Choroid plexus epithelial cell (primary cell): ENCODE data around the gene RNF208.

Source experiments
- DNase-seq: peaks from one replicate; pipeline ENCODE4 v3.0.0-alpha.2; 2010; ENCODE audit warnings: low read depth
- H3K4me3 ChIP-seq: 2 replicates; pipeline ENCODE4 v1.5.1; 2011; ENCODE audit warnings: low read depth, mild to moderate bottlenecking, control low read depth, low read length, moderate library complexity
- CTCF ChIP-seq: conservative IDR thresholded peaks from 2 replicates; pipeline ENCODE4 v1.5.1; 2011; ENCODE audit warnings: low read depth, mild to moderate bottlenecking, control low read depth, inconsistent platforms, low read length, moderate library complexity

The RNF208 gene

DNA sequence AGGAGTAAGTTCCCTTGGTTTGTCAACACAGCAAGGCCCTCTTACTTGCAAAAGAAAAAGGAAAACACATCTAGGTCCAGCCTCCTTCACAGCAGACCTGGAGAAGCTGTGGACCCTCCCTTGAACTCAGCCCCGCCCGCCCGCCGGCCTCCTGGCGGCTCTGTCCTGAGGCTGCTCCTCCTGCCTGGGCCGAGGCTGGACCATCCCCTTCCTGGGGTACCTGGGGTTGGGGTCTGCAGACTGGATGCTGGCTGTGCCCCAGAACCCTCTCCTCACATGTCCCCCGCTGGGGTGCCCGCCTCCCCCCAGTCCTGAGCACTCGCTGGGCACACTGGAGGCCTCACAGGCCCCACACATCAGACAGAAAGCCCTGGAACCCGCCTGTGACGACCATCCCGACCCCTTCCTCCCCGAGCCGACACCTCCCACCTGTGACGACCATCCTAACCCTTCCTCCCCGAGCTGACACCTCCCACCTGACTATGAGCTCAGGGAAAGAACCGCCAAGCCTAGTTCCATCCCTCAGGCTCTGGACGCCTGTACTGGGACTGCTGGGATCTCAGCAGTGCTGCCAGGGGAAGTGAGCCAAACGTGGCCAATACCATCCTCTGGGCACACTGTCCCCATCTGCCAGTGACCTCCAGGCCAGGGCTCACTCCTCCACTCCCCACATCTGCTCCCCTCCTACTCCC lies 43.0 kb downstream of the RNF208 start:
- DNase-seq: no peak
- TF ChIP-seq CTCF: no peak
- no peak overlapping the region for H3K4me3 ChIP-seq

- no peak overlapping the region for H3K4me3 ChIP-seq
- DNase-seq: no peak
- TF ChIP-seq CTCF: no peak
Measured at GRCh38 chr9:137178201-137178938, 43.7 kb downstream of the RNF208 start.

GRCh38 chr9:137176302-137177182 lies 45.5 kb downstream of the RNF208 start:
- DNase-seq: peak; percentile 67
- no peak overlapping the region for H3K4me3 ChIP-seq
- peak; percentile 78 for TF ChIP-seq CTCF

DNA sequence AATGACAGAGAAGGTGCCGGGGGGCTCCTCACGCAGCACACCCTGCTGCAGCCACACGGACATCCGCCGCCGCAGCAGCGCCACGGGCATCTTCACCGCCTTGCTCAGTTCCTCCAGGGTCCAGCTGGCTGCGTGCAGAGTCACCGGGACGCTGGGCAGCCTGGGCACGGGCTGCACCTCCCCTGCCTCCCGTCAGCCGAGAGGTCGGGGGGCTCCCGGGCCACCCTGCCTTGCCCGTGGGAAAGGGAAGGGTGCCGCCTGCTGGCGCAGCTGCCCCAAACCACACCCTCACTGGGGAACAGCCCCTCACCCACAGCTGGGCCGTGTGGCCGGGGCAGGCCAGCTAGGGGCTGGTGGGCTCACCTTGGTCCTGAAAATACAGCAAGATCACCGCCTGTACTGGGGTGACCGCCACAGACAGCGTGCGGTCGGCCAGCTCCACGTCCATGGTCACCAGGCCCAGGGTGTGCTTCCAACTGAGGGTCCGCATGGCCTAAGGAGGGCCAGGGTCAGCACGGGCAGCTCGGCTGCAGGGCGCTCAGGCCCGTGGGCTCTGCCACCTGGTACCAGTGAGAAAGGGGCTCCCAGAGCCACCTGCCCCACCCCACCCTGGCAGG lies 46.6 kb downstream of the RNF208 start:
- no peak for DNase-seq
- TF ChIP-seq CTCF: peak; percentile 39

DNA sequence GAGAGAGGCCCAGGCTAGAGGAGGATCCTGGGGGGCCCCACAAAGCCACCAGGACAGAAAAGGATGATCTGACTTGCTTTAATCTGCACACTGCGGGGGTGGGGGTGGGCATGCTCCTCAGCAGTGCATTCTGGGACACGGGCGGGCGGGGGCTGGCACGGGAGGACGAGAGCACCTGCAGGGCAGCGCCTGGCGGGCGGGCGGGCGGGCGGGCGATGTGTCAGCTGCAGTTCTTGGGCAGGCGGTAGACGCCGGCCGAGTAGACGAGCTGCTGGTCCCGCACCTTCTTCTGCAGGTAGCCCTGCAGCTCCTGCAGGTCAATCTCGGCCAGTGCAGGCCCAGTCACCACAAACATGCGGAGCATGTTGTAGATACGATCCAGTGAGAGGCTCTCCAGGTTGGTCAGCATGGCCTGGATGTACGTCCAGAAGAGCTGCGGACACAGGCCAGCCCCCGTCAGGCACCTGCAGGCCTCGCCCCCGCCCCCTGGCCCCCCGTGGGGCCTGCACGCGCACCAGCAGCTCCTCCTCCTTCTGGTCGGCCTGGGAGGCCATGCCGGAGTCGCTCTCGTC lies 47.2 kb downstream of the RNF208 start:
- TF ChIP-seq CTCF: no peak
- DNase-seq: no peak
- H3K4me3 ChIP-seq: no peak overlapping the region

More for the DNA sequence above, 46.6 kb downstream of the RNF208 start:
- no peak overlapping the region for H3K4me3 ChIP-seq
